GM12878 (cell line): ENCODE results near the gene ING5. TPM values are rescaled to one million over a fixed set of nuclear protein-coding genes. Genes with fewer than 3 reads are reported as not detected.

Experiments
- ATAC-seq: fragments of 200-7000 bp; cut with Tn5 transposase; 3 replicates; pipeline ENCODE4 v1.9.1; 2020; ENCODE audit warnings: mild to moderate bottlenecking, moderate library complexity
- BruUV-seq: library from RNA; stranded (reverse); fragments of 400-500 nt; replicated peaks from 2 replicates; lab custom pipeline; 2021; lab: Mats Ljungman, UMichigan
- CTCF ChIA-PET: fragments of 300-600 bp; sonication (Branson Sonifier 250); formaldehyde crosslinking; extraction: SDS; loops from one replicate; lab custom pipeline; 2021; ENCODE audit warnings: inconsistent platforms; lab: Yijun Ruan, JAX
- POLR2A ChIA-PET: fragments of 350-600 bp; formaldehyde crosslinking; extraction: SDS; loops from one replicate; lab custom pipeline; 2021; ENCODE audit warnings: inconsistent platforms; lab: Charles Lee
- RAD21 ChIA-PET: fragments of 300-600 bp; sonication (Branson Sonifier 250); formaldehyde crosslinking; loops from one replicate; lab custom pipeline; 2023; ENCODE audit warnings: antibody characterized with exemption; ENCODE audit not compliant: unreplicated experiment; lab: Charles Lee
- SMC1A ChIA-PET: fragments of 300-600 bp; sonication (Branson Sonifier 250); formaldehyde crosslinking; loops from one replicate; lab custom pipeline; 2023; ENCODE audit not compliant: unreplicated experiment, uncharacterized antibody; lab: Charles Lee
- DNase-seq: peaks from one replicate; pipeline ENCODE4 v3.0.0-alpha.2; 2011; ENCODE audit warnings: low read depth, low spot score
- FAIRE-seq: peaks from 3 replicates; lab custom pipeline; 2011; peaks lifted over from hg19 to GRCh38; lab: Jason Lieb, UNC
- H2AFZ ChIP-seq: 2 replicates; pipeline ENCODE4 v1.6.0; 2011; ENCODE audit warnings: low read depth, low read length, control low read depth; ENCODE audit not compliant: control insufficient read depth
- H3K27ac ChIP-seq: 2 replicates; pipeline ENCODE4 v1.5.1; 2011; ENCODE audit warnings: control low read depth; ENCODE audit not compliant: control insufficient read depth, insufficient read depth
- H3K27me3 ChIP-seq, 2 experiments: replicated peaks in 1 of 2; 2 replicates each; pipeline versions ENCODE4 v1.6.0 to v1.6.1; 2011; ENCODE audit warnings: low read length in 1 of 2; ENCODE audit not compliant: control insufficient read depth in 2 of 2, insufficient read depth in 2 of 2
- H3K36me3 ChIP-seq, 2 experiments: 2 replicates each; pipeline ENCODE4 v1.5.1; 2011; ENCODE audit warnings: low read length in 1 of 2; ENCODE audit not compliant: control insufficient read depth in 2 of 2, insufficient read depth in 2 of 2
- H3K4me1 ChIP-seq: 2 replicates; pipeline ENCODE4 v1.6.1; 2011; ENCODE audit warnings: mild to moderate bottlenecking, low read length, moderate library complexity, mixed read lengths; ENCODE audit not compliant: control insufficient read depth, insufficient read depth
- H3K4me2 ChIP-seq: 2 replicates; pipeline ENCODE4 v1.6.0; 2011; ENCODE audit warnings: control low read depth; ENCODE audit not compliant: control insufficient read depth, insufficient read depth
- H3K4me3 ChIP-seq: fragments of 200-600 bp; sonication (generic); 2 replicates; pipeline ENCODE4 v1.5.1; 2016
- H3K79me2 ChIP-seq: 2 replicates; pipeline ENCODE4 v1.6.0; 2011; ENCODE audit warnings: low read length; ENCODE audit not compliant: control insufficient read depth, insufficient read depth
- H3K9ac ChIP-seq: 2 replicates; pipeline ENCODE4 v1.8.0; 2011; ENCODE audit warnings: low read length, control low read depth, mixed read lengths; ENCODE audit not compliant: control insufficient read depth, insufficient read depth
- H3K9me3 ChIP-seq: replicated peaks from 3 replicates; pipeline ENCODE4 v1.5.1; 2011; ENCODE audit warnings: mild to moderate bottlenecking, low read length; ENCODE audit not compliant: control insufficient read depth, insufficient read depth
- H4K20me1 ChIP-seq: 2 replicates; pipeline ENCODE4 v1.6.0; 2011; ENCODE audit not compliant: control insufficient read depth, insufficient read depth
- CEBPB ChIP-seq, 2 experiments: fragments of 150-350 bp in 1 of 2; IDR thresholded peaks; 2 replicates each; pipeline ENCODE4 v1.6.1; 2012 to 2014; ENCODE audit warnings: low read depth in 2 of 2, low read length in 2 of 2, borderline replicate concordance in 1 of 2, inconsistent platforms in 1 of 2
- ZBTB11 ChIP-seq: fragments of 450-650 bp; formaldehyde crosslinking; IDR thresholded peaks from 2 replicates; pipeline ENCODE4 v1.5.0; 2022; ENCODE audit warnings: mild to moderate bottlenecking, missing genetic modification characterization
- WGBS: methylation state at CpG from one replicate; pipeline ENCODE4 v1.1.6; 2016; ENCODE audit warnings: low lambda C conversion rate; ENCODE audit not compliant: insufficient replicate concordance, insufficient coverage; ENCODE audit errors: missing lambda C conversion rate; 5-methylcytosine and 5-hydroxymethylcytosine counted together
- in situ Hi-C: fragments of 300-500 bp; cut with MboI; formaldehyde crosslinking; loops from 9 replicates; pipeline ENCODE4 v1.14.3; 2018; ENCODE audit warnings: mixed read lengths
- intact Hi-C: fragments of 100-400 bp; cut with micrococcal nuclease; formaldehyde crosslinking; loops from one replicate; pipeline ENCODE4 v1.14.2; 2022; ENCODE audit not compliant: unreplicated experiment
- polyA plus RNA-seq, 11 experiments: library from polyadenylated mRNA; depleted of rRNA in 4 of 11; unstranded in 6 of 11; stranded (reverse) in 5 of 11; fragments of >200 nt; fragmentation: Nextera tagmentation in 4 of 11; fragmentation: Illumina TruSeq in 1 of 11; extraction: Ambion mirVana in 4 of 11; extraction: Trizol in 1 of 11; gene quantifications; 1 replicate in 1 of 11; 2 replicates in 10 of 11; pipeline versions ENCODE4 v1.2.1 to v1.2.3, GENCODE V29; 2011 to 2016; ENCODE audit warnings: inconsistent platforms in 2 of 11, missing spikeins in 2 of 11, low read depth in 1 of 11
- total RNA-seq, 4 experiments: library from RNA; depleted of rRNA in 3 of 4; stranded (reverse); fragments of >200 nt in 3 of 4; fragmentation: Illumina TruSeq in 1 of 4; extraction: Trizol in 1 of 4; gene quantifications; 2 replicates each; pipeline versions ENCODE4 v1.2.1 to v1.2.3, GENCODE V29; 2013 to 2021

The ING5 gene
- total and polyA plus RNA-seq, 10 of the 15 experiments (the other 5 are each of a cell fraction or from before 2014, with no cell fraction given): 10.0 to 46.1 (median 27.2) TPM

GRCh38 chr2:241751776-241752175, 49.9 kb downstream of the ING5 start:
- H3K9ac ChIP-seq: no peak overlapping the region

More at GRCh38 chr2:241751776-241752175, 49.9 kb downstream of the ING5 start:
- TF ChIP-seq ZBTB11 (CRISPR knock-in tag): no peak
- TF ChIP-seq CEBPB (IDR thresholded peaks at IDR 0.05; ENCODE audit: borderline replicate concordance in 1 of 2, low read depth in 2 of 2, low read length in 2 of 2): no peak
- TF ChIP-seq, all 136 proteins: peak for 0
- no TSS peak for BruUV-seq
- POLR2A ChIA-PET: no interaction called here
- RAD21 ChIA-PET: no interaction called here
- intact Hi-C loops: no loop called here
- H3K9me3 ChIP-seq: no peaks in the 10 kb centered on the region
- no peak for FAIRE-seq
- H3K4me2 ChIP-seq: no peak overlapping the region
- peaks cover 1 to 7% of the 10 kb centered on the region in 2 experiments for H3K36me3 ChIP-seq
- SMC1A ChIA-PET: no interaction called here
- in situ Hi-C loops: no loop called here
- no peaks in the 10 kb centered on the region for H4K20me1 ChIP-seq
- H3K4me3 ChIP-seq: no peak overlapping the region
- no peak for DNase-seq
- 91% methylated on average over 15 of the region's 18 CpGs for WGBS
- H3K27ac ChIP-seq: no peak overlapping the region
- no peaks in the 10 kb centered on the region for H3K4me1 ChIP-seq
- no peak overlapping the region for H2AFZ ChIP-seq
- no peaks in the 10 kb centered on the region for H3K27me3 ChIP-seq
- no peak for ATAC-seq
- no peaks in the 10 kb centered on the region for H3K79me2 ChIP-seq
- CTCF ChIA-PET: no interaction called here
